Transverse colon (tissue), 4 donors: ENCODE measurements around the gene TRAPPC2L. TPM values are rescaled to one million over a fixed set of nuclear protein-coding genes. Genes with fewer than 3 reads are reported as not detected.
"Not testable (repeated sequence)": the region's sequence is repeated elsewhere in the genome, so short reads cannot be mapped to it uniquely, and the experiment has no call there.

ENCODE experiments used
- DNase-seq: peaks from one replicate; pipeline ENCODE4 v3.0.0-alpha.2; 2019
- H3K27ac ChIP-seq, 4 donors: fragments of 200-600 bp; sonication (generic); 2 replicates each; pipeline ENCODE4 v1.5.1; 2016 to 2018; ENCODE audit warnings: inconsistent platforms in 4 of 4
- H3K27me3 ChIP-seq: fragments of 200-600 bp; sonication (generic); 2 replicates; pipeline ENCODE4 v1.5.1; 2017; ENCODE audit warnings: inconsistent platforms
- H3K36me3 ChIP-seq, 4 donors: fragments of 200-600 bp; sonication (generic); 2 replicates each; pipeline ENCODE4 v1.5.1; 2017 to 2019; ENCODE audit warnings: inconsistent platforms in 4 of 4
- H3K4me1 ChIP-seq, 4 donors: fragments of 200-600 bp; sonication (generic); 2 replicates each; pipeline ENCODE4 v1.5.1; 2017 to 2020; ENCODE audit warnings: inconsistent platforms in 4 of 4
- H3K4me3 ChIP-seq, 4 donors: fragments of 200-600 bp; sonication (generic); 1 replicate in 1 of 4; 2 replicates in 3 of 4; pipeline versions ENCODE4 v1.5.1 to v1.6.1; 2017 to 2019; ENCODE audit warnings: inconsistent platforms in 4 of 4
- H3K9me3 ChIP-seq, 2 donors: fragments of 200-600 bp; sonication (generic); 2 replicates each; pipeline ENCODE4 v1.5.1; 2017 to 2019; ENCODE audit warnings: inconsistent platforms in 2 of 2
- EP300 ChIP-seq: sonication (generic); formaldehyde crosslinking; IDR thresholded peaks from one replicate; pipeline ENCODE4 v1.6.1; 2017; ENCODE audit warnings: antibody characterized with exemption, low read depth
- POLR2A ChIP-seq: fragments of 450-650 bp; IDR thresholded peaks from one replicate; pipeline ENCODE4 v1.6.1; 2016; ENCODE audit warnings: antibody characterized with exemption, mild to moderate bottlenecking, moderate library complexity
- POLR2AphosphoS5 ChIP-seq, 3 donors: sonication (generic); formaldehyde crosslinking; IDR thresholded peaks; one replicate each; pipeline ENCODE4 v1.6.1; 2016; ENCODE audit warnings: antibody characterized with exemption in 3 of 3
- WGBS, 2 donors: methylation state at CpG; one replicate each; pipeline ENCODE4 v1.1.5; 2018; ENCODE audit warnings: low coverage in 1 of 2; 5-methylcytosine and 5-hydroxymethylcytosine counted together
- in situ Hi-C, 4 donors: fragments of 200-750 bp; cut with MboI; loops; one replicate each; pipeline versions ENCODE4 v1.15.0 to v1.15.1; 2017; ENCODE audit warnings: low sequenced_read_pairs in 3 of 4, low pct_ligation_motif_present in 1 of 4, low pct_unique_long_range_greater_than_20kb in 1 of 4
- intact Hi-C: fragments of 100-400 bp; cut with DNase I; formaldehyde crosslinking; loops from one replicate; pipeline ENCODE4 v1.15.1; 2023; ENCODE audit warnings: low total_unique reads
- total RNA-seq, 4 donors: library from RNA; depleted of rRNA; stranded (reverse); fragments of >200 nt; gene quantifications; one replicate each; pipeline ENCODE4 v1.1.0, GENCODE V29; 2016
- TF ChIP-seq, protein P1 (sequence below), 5 experiments: fragments of 200-600 bp in 3 of 5; fragments of 450-650 bp in 2 of 5; sonication (generic) in 3 of 5; IDR thresholded peaks; 1 replicate in 2 of 5; 2 replicates in 3 of 5; pipeline ENCODE4 v1.5.1; 2016 to 2017; ENCODE audit warnings: antibody characterized with exemption in 5 of 5, inconsistent platforms in 3 of 5, mild to moderate bottlenecking in 2 of 5, moderate library complexity in 1 of 5

TRAPPC2L gene
- total RNA-seq, 4 donors from 2014 or later = 9.8 to 34.4 (median 19.7) TPM

DNA sequence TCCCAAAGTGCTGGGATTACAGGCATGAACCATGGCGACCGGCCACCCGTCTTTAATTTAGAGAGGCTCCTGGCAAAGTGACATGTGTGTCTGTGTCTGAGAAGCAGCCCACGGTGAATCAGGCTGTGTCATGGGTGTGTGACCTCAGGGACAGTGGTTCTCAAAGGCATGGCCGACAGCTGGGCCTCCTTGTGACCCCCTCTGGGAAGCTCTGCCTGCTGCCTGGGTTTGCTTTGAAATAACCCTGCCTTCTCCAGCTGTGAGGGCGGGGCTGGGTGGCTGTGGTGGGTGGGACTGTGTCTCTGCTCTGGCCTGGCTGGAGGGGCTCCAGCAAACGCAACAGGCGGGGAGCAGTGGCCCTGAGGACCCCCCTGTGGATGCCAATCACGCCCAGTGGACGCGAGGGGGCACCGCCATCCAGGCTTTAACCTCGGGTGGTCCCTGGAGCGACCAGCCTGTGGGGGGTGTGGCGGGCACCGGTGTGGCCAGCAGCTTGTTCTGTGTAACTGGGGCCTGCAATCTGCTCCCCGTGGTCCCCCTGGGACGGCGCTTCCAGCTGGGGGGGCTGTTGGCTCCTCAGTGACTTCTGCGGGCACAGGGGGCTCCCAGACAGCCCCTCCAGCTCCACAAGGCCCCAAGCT lies 36.4 kb upstream of the TRAPPC2L start:
- 88% methylated on average over 19 of the region's 20 CpGs; no CpG with 5 or more reads in 1 of the 2 donors for WGBS, 2 donors
- Histone ChIP-seq H3K4me1 (no peaks in the 10 kb centered on the region), H3K9me3 (no peaks in the 10 kb centered on the region), H3K4me3 (no peak overlapping the region), H3K36me3 (peaks cover 0 to 6% (median 3%) of the 10 kb centered on the region in 4 donors), H3K27me3 (no peaks in the 10 kb centered on the region), H3K27ac (no peak overlapping the region)
- TF ChIP-seq, protein P1, sequence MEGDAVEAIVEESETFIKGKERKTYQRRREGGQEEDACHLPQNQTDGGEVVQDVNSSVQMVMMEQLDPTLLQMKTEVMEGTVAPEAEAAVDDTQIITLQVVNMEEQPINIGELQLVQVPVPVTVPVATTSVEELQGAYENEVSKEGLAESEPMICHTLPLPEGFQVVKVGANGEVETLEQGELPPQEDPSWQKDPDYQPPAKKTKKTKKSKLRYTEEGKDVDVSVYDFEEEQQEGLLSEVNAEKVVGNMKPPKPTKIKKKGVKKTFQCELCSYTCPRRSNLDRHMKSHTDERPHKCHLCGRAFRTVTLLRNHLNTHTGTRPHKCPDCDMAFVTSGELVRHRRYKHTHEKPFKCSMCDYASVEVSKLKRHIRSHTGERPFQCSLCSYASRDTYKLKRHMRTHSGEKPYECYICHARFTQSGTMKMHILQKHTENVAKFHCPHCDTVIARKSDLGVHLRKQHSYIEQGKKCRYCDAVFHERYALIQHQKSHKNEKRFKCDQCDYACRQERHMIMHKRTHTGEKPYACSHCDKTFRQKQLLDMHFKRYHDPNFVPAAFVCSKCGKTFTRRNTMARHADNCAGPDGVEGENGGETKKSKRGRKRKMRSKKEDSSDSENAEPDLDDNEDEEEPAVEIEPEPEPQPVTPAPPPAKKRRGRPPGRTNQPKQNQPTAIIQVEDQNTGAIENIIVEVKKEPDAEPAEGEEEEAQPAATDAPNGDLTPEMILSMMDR (IDR thresholded peaks at IDR 0.05) = no peak
- no peak for TF ChIP-seq POLR2A
- TF ChIP-seq POLR2AphosphoS5 (IDR thresholded peaks at IDR 0.05) = no peak
- no peak for TF ChIP-seq EP300
- intact Hi-C loops (no loop called here), in situ Hi-C loops (loop anchor here in 1 of 4 donors (25.0 kb wide), 1 partner anchor 392 kb away; the partner anchor contains the start of genes SLC22A31 and ZNF778)
- DNase-seq = no peak

- WGBS, 2 donors = 93% methylated on average over 22 of the region's 22 CpGs; no CpG with 5 or more reads in 1 of the 2 donors
- in situ Hi-C loops (loop anchor here in 1 of 4 donors (25.0 kb wide), 1 partner anchor 391 kb away; the partner anchor contains the start of genes SLC22A31 and ZNF778), intact Hi-C loops (no loop called here)
- Histone ChIP-seq H3K4me1 (peaks cover 0 to 5% (median 2%) of the 10 kb centered on the region in 4 donors), H3K9me3 (no peaks in the 10 kb centered on the region), H3K36me3 (peaks cover 0 to 6% (median 3%) of the 10 kb centered on the region in 4 donors), H3K27ac (no peak overlapping the region), H3K4me3 (no peak overlapping the region), H3K27me3 (no peaks in the 10 kb centered on the region)
- no peak for TF ChIP-seq POLR2A
- no peak for TF ChIP-seq POLR2AphosphoS5 (IDR thresholded peaks at IDR 0.05)
- TF ChIP-seq EP300 = no peak
- TF ChIP-seq, protein P1 (IDR thresholded peaks at IDR 0.05) = no peak
- no peak for DNase-seq
Measured at GRCh38 chr16:88821168-88821850, 35.6 kb upstream of the TRAPPC2L start.

DNA sequence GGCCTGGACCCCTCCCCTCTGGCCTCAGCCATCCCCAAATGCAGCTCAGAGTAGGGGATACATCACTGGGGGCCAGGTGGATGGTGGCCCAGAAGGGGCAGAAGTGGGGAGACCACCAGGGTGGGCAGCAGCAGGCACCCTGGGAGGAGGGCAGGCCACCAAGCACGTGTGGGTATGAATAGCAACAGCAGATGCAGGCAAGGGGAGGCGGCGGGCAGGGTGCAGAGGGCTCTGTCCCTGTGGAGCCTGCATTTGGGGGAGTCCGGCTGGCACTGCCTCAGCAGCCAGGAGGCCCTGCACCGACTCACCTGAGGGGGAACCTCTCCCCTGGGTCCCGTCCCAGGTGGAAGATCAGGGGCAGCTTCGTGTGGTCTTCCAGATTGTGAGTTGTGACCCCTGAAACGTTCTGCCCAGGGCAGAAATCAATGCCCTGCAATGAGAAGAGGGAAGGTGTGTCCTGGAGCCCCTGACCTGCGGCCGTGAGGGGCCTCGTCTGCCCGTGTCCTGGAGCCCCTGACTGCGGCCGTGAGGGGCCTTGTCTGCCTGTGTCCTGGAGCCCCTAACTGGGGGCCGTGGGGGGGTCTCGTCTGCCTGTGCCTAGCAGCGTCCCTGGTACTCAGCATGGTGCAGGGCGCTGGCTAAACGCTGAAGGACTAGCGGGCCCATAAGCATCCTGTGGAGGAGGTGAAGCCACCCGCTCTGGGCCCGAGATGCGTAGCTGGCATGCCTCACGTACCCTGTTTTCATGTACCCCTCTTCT lies 34.5 kb upstream of the TRAPPC2L start:
- Histone ChIP-seq H3K4me1 (peaks cover 0 to 11% (median 4%) of the 10 kb centered on the region in 4 donors), H3K27ac (no peak overlapping the region), H3K9me3 (no peaks in the 10 kb centered on the region), H3K4me3 (no peak overlapping the region), H3K36me3 (peaks cover 0 to 6% (median 3%) of the 10 kb centered on the region in 4 donors), H3K27me3 (no peaks in the 10 kb centered on the region)
- in situ Hi-C loops (loop anchor here in 1 of 4 donors (25.0 kb wide), 1 partner anchor 390 kb away; the partner anchor contains the start of genes SLC22A31 and ZNF778), intact Hi-C loops (no loop called here)
- WGBS, 2 donors = 87% methylated on average over 21 of the region's 24 CpGs; no CpG with 5 or more reads in 1 of the 2 donors
- no peak for DNase-seq
- TF ChIP-seq POLR2AphosphoS5 (IDR thresholded peaks at IDR 0.05) = no peak

DNA sequence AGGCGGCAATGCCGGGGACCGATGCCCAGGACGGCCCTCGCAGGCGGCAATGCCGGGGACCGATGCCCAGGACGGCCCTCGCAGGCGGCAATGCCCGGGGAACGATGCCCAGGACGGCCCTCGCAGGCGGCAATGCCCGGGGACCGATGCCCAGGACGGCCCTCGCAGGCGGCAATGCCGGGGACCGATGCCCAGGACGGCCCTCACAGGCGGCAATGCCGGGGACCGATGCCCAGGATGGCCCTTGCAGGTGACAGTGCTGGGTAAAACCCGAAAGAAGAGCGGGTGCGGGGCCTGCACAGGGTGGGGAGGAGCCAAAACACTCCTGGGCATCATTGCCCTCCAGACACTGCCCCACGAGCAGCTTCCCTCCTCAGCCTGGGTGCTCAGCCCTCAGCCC lies 33.3 kb upstream of the TRAPPC2L start:
- 95% methylated on average over 14 of the region's 31 CpGs; no CpG with 5 or more reads in 1 of the 2 donors for WGBS, 2 donors
- Histone ChIP-seq H3K36me3 (peaks cover 0 to 14% (median 3%) of the 10 kb centered on the region in 4 donors), H3K4me1 (peaks cover 0 to 11% (median 4%) of the 10 kb centered on the region in 4 donors)
- H3K9me3 ChIP-seq, DNase-seq, intact Hi-C loops, H3K4me3 ChIP-seq, H3K27me3 ChIP-seq, H3K27ac ChIP-seq: not testable (repeated sequence)
- in situ Hi-C loops = loop anchor here in 1 of 4 donors (25.0 kb wide), 1 partner anchor 389 kb away; the partner anchor contains the start of genes SLC22A31 and ZNF778
